ENCODE measurements around the gene ACACA.

ACACA gene

DNA sequence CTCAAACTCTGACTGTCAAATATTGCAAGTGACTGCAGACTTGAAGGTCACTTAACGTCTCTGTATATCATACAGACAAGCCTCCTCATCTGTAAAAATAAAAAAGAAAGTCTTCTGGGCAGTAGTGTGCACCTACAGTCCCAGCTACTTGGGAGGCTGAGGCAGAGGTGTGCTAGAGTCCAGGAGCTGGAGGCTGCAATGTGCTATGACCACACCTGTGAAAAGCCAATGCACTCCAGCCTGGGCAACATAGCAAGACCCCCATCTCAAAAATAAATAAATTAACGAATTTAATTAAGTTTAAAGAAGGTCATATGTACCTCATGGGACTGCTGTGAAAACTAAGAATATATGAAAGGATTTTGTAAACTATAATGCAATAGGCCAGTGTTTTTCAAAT, 65.8 kb downstream of the ACACA start:
- no peak for DNase-seq

DNA sequence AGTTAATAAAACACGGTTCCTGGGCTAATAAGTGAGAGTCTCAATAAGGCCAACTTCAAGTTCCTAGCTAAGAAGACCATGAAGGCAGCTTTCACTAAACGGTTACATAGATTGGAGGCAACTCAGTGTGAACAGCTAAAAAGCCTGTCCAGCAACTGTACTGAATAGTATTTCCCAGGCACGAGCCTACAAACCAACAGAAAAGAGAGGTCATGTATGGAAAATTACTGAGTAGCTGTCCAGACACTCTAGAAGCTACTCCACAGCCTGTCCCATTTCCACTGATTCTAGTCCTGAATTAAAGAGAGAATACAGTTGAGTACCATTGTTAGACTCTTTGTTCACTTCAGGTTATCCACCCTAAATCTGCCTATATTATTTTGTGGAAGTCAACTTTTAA, 67.3 kb downstream of the ACACA start:
- DNase-seq, result no peak

DNA sequence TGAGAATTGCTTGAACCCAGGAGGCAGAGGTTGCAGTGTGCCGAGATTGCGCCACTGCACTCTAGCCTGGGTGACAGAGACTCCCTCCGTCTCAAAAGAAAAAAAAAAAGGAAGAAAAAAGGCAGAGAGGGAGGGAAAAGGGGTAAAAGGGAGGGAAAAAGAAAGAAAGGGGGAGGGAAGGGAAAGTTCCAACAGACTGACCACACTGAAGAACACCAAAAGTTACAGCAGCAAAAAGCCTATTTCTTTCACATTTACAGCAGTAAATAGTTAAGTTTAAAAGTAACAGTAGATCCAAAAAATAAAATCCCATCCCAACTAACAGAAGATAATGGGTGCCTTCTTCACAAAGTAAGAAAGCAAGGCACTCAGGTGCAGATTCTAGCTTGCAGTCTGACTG, 67.8 kb downstream of the ACACA start:
- no peak for DNase-seq

DNA sequence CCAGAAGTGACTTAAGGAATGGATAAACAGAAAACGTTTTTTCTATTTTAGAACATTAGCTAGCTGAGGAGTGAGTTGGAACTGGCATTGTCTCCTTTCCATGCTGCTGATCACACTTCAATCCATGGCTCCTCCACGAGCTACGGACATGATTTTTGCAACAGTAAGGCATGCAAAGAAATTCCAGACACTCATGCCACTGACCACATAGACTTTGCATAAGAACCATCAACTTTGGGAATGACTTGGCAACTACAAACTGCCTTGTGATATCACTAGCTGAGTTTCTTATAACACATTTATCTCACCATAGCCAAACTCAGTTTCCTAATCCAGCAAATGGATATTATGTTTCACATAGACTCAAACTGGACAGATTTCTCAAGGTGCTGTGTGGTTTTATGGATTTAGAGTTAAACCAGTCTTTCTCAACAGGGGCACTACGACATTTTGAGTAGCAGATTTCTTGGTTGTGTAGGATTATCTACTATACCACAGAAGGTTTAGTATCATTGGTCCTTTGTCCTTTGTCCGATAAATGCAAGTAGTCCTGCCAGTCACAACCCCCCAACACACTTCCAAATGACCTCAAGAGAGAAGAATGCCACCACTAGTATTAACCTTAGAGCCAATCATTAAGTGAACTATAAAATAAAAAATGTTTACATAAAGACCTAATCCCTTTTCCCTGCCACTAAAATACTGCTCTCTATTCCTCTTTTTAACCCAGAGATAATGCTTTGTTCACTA, 79.1 kb downstream of the ACACA start:
- DNase-seq, result no peak

DNA sequence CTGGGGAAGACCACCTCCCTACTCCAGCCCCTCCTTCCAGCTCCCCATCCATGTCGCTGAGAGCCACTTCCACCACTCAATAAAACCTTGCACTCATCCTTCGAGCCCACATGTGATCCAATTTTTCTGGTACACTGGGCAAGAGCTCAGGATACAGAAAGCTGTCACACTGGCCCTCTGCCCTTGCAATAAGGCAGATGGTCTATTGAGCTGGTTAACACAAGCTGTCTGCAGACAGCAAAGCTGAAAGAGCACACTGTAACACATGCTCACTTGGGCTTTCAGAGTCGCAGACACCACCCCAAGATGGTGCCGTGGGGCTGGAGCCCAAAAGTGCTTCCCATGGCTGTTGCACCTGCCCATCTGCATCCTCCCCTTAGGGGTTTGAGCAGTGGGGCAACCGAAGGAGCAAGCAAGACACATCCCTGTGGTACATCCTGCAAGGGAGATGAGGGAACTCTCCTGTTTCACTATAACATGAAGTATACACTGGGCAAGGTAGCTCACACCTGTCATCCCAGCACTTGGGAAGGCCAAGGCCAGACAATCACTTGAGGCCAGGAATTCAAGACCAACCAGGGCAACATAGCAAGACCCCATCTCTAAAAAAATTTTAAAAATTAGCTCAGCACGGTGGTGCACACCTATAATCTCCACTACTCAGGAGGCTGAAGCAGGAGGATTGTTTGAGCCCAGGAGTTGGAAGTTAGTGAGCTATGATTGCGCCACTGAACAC, 83.6 kb downstream of the ACACA start:
- DNase-seq, result no peak

DNA sequence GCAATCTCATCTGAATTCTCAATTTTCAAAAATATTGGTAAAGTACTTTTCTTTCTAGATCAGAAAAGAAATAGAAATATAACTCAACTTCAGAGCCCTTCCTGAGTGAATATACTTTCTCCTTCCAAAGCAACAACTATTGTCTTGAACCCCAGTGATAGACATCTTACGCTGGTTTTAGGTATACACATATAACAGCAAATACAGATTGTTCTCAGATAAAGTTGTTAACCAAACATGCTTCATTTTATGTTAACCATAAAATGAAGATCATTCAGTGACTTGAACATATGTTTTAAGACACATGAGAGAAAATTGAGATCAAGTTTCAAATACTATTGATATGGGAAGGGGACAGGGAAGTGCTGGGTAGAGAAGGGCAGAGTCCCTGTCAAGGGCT, 84.5 kb downstream of the ACACA start:
- DNase-seq, result no peak

DNA sequence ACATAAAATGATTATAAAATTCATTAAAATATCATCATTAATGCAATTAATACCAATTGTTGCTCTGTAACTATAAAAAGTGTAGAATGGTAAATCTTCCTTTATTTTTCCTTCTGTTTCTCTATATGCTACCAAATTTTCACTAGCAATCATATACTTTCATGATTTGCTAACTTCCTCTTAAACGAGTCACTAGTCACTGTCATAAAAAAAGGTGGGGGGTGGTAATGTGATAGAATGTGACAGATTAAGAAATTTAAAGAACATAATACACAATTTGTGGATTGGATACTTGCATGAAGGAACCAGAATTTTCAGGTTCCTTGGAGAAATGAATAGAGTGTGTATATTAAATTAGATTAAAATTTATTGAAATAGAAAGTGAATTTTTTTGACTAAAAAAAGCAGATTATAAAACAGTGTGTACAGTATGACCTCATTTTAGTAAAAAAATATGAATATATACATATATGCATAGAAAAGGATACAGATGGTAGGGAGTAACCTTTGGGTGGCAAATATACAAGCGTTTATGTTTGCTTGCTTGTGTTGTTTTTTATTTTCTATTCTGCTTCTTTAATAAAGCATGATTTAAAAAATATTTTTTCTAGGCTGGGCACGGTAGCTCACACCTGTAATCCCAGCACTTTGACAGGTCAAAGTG, 87.6 kb downstream of the ACACA start:
- no peak for DNase-seq

DNA sequence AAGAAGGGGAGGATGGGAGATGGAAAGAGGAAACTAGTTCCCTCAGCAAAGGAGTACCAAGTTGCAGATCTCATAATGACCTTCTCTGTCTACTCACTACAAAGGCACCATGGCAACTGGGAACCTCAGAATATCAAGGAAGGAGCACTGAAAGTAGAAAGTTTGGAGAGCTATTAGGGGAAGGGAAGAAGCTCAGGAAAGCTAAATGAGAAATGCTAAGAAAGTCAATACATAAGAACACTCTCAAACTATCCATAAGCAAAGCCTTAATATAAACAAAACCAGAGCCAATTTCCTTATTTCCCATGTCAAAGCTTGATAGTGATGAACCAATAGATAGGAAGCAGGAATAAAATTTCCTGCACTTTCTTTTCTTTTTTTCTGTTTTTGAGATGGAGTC, 88.8 kb downstream of the ACACA start:
- DNase-seq, result no peak

DNA sequence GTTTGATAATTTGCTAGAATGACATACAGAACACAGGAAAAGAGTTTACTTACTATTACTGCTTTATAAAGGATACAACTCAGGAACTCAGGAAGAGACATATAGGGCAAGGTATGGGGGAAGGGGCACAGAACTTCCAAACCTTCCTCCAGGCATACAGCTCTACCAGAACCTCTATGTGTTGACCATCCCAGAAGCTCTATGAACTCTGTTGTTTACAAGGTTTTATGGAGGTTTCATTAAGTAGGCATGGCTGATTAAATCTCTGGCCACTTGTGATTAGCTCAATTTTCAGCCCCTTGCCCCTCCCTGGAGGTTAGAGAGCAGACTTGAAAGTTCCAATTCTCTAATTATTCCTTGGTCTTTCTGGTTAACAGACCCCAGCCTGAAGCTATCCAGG, 91.0 kb downstream of the ACACA start:
- DNase-seq, result no peak

DNA sequence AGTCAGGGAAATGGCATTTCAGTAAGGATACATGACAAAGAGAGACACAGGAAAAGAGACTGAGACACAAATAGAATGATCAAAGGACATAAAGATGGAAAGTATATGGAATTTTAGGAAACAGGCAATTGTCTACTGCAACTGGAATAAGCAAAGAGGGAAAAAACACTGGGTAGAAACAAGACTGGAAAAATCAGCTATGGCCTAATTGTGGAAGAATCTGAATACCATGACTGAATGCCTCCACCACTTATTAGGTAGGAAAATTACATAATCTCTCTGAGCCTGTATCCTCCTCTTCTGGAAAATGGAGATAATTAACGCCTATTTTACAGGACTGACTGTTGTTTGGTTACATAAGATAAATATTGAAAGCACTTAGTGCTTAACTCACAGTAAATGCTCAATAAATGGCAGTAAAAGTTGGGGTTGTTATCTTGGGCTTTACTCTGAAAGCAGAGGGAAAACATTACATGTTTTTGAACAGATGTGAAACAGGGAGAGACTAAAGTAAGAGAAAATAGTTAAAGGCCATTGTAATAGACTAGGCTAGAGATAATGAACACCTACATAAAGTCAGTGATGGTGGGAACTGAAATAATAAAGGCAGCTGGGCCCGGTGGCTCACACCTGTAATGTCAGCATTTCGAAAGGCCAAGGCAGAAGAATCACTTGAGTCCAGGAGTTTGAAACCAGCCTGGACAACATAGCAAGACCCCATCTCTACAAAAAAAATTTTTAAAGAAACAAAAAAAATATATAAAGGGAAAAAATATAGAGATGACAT, 94.3 kb downstream of the ACACA start:
- DNase-seq, result no peak

DNA sequence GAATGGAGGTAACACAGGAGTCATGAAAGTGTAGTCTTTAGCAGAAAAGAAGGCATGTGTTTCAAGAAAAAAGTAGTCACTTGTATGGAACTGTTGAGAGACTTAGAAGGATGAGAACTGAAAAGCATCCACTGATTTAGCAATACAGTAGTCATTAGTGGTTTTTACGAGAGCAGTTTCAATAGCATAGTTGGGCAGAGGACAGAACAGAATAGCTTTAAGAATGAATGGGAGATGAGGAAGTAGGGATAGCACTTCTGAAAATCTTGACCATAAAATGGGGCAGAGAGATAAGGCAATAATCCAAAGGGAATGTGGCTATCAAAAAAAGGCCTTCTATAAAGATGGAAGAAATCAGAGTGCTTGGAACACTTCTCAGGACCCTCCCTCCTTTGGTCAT, 95.7 kb downstream of the ACACA start:
- DNase-seq, result no peak

DNA sequence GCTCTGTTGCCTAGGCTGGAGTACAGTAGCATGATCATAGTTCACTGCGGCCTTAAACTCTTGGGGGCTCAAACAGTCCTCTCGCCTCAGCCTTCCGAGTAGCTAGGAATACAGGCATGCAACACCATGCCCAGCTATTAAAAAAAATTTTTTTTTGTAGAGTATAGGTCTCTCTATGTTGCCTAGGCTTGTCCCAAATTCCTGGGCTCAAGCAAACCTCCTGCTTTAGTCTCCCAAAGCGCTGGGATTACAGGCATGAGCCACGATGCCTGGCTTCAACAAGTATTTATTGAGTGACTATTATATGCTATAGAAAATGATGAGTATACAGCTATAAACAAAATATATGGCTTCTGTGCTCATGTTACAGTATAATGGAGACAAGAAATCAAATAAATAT, 97.6 kb downstream of the ACACA start:
- no peak for DNase-seq

DNA sequence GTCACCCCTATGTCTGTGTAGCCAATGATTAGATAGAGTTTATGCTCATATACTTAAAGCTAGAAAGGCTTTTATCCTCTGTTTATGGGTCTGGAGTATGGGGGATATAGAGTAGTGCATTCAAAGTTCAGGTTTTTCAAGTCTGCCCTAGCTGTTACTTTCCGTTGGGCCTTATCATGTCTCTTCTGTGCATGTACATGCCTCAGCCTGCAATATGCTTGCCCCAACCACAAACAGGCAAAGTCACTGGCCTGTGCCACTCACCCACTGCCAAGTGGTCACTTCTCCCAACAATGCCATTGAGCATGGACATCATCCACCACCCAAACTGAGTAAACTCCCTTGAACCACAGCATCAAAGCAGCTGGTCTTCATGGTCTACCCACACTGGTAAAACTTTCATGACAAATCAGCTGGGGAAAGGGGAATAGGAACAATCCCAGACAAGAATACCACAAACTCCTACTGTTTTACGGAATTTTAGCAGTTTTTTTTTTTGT, 101.2 kb downstream of the ACACA start:
- no peak for DNase-seq

DNA sequence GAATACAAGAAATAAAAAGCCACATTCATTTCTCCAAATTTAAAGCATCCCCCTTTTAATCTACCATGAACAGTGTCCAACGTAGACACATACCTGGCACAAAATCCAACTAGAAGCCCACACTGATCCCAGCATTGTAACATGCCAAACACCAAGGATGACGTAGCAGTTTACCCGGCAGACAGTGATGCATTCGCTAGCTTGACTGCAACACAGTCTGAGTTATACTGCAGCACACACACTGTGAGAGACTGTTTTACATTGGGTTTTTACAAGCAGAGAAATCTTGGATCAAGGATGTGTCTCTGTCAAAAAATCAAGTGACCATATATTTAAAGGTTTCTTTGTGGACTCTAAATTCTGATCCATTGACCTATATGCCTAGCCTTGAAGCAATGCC, 105.3 kb downstream of the ACACA start:
- DNase-seq, result no peak

DNA sequence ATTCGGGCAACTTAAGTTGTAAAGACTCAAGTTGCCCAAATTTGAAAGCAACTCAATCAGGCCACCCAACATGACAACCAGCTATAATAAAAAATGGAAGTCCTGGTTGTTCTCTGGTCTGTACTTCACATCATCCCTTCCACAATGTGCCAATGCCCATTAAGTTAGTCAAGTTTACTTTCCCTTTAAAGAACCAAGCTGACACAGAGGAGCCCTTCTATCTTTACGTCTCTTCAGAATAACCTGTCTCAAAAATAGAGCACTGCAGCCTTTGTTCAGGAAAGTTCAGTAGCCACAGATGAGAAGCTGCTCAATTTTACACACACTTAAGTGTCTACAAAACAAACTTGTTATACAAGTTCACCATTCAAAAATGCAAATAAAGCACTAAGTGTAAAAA, 106.0 kb downstream of the ACACA start:
- DNase-seq, result no peak

DNA sequence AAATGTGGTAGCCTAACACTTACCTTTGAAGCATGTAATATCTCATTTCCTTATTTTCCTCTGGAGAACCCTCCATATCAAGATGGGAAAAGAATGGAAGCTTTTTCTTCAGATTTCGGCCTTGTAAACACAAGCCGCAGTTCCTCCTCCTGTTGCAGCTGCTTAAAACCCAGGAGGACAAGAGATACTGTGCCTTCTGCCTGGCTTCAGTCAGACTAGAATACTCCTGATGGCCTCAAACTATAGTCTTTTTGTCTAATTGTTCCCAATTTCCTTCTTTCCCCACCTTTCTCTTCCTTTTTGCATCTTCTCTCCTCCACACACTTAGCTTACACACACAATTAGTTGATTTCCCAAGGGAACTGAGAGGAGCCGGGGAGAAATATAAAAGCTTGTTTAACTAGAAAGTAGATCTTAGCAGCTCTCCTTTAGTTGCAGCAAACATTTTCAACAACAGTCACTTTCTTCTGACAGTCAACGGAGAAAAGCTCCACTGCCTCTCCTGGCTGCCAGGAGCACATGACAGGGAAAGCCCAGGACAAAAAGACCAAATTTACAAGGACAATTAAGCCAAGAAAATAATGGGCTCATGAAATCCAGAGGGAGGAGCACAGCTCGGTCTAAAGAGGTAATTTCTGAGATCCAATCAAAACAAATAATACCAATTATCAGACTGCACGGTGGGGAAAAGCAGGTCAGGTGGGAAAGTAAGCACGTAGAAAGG, 107.2 kb downstream of the ACACA start:
- DNase-seq, result peak; percentile 73

DNA sequence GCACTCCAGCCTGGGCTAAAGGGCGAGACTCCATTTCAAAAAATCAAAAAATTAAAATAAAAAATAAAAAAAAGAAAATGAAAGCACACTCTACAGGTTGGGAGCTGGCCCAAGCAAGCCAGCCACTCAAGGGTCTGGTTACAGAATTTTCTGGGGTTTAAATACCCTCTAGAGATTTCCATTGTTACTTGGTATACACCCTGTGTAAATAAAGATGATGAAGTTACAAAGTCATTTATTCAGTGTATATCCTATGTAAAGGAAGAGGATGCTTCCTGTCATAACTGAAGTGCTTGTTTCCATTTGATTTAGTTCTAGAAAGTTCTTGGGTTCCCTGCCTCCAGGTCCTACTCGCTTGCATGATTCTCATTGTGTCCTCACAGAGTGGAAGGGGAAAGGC, 110.7 kb downstream of the ACACA start:
- DNase-seq, result no peak

DNA sequence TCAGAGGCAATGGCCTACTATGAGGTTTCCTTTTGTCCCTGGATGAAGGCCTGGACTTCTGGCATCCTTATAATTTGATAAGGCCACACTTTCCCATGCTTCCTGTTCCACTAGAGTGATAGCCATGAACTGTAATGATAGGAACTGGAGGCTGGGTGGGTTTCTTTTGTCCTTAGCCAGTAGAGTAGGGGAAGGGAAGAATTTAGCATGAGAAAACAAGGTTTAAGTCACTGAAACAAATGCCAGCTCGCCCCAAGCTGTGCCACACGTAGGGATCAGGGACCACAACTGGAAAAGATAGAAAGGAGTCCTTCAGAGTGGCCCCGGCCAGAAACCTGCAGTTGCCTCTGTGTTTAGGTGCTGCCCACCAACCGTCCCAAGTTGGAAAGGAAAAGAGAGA, 111.7 kb downstream of the ACACA start:
- DNase-seq, result no peak

DNA sequence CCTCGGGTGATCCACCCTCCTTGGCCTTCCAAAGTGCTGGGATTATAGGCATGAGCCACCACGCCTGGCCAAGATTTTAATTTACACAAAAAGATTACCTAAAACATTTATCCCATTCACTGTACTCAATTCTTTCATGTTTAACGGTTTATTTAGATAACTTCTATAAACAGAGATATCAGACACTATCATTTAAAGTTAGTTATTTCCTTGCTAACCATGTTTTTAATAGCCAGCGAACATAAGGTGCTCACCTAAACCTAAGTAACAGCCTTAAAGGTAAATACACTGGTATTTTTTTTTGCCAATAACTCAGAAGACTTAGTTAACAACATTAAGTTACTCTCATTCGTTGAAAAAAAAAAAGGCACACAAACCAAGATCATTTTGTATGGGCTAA, 112.9 kb downstream of the ACACA start:
- DNase-seq, result no peak

DNA sequence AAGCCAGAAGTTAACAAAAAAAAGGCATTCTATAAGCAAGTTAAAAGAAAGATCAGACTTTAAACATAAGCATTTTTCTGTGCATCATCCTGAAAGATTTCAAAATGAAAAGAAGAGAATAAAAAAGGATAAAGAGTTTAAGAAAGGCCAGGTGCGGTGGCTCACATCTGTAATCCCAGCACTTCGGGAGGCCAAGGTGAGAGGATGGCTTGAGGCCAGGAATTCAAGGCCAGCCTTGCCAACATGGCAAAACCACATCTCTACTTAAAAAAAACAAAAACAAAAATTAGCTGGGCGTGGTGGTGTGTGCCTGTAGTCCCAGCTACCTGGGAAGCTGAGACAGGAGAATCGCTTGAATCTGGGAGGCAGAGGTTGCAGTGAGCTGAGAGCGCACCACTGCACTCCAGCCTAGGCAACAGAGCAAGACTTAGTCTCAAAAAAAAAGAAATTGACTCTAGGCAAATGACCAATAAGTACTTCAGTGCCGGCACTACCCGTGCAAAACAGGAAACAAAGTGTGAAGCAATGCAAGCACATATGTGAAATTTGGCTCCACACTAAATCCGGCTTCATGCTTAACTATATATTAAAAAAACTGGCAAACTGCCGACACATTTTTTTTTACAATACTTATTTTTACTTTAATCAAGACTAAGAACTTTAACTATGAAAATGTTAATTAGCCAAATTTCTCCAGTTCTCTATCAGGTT, 114.1 kb downstream of the ACACA start:
- no peak for DNase-seq

DNA sequence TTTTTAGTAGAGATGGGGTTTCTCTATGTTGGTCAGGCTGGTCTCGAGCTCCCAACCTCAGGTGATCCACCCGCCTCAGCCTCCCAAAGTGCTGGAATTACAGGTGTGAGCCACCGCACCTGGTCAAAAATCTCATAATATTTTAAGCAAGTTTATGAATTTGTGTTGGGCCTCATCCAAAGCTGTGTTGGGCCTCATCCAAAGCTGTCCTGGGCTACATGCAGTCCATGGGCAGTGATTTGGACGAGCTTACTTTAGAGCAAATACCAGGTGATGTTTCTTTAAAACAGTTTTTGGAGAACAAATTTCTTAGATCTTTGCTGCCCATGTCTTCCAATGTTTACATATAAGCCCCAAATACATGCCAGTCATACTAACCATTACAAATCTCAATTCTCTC, 115.3 kb downstream of the ACACA start:
- DNase-seq, result no peak

DNA sequence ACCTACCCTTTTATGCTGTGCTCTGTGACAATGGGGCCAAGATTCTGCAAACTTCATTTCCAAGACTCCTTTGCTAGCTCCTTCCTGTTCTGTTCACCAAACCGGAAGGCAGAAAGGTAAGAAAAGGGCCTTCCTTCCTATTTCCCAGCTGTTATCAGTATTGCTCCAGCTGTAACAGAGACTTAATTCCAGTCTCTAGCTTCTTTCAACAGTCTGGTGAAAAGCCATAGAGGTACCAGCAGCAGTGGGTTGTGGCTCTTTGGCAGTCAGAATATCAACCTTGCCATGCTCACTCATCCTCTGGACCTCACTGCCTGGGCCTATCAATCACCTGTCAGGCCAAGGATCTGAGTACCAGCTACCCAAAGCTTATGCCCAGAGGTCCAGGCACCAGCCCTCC, 120.2 kb downstream of the ACACA start:
- no peak for DNase-seq
